Prostate gland (tissue), 2 donors: ENCODE measurements around the gene TRIM37. TPM values are rescaled to one million over a fixed set of nuclear protein-coding genes. Genes with fewer than 3 reads are reported as not detected.

ENCODE experiments used
- DNase-seq: peaks from one replicate; pipeline ENCODE4 v3.0.0-alpha.2; 2019; ENCODE audit warnings: low spot score
- H3K27ac ChIP-seq, 2 donors: fragments of 200-600 bp; sonication (generic); 2 replicates each; pipeline ENCODE4 v1.5.1; 2017 to 2019
- H3K27me3 ChIP-seq: fragments of 200-600 bp; sonication (generic); replicated peaks from 2 replicates; pipeline ENCODE4 v1.5.1; 2019; ENCODE audit not compliant: insufficient read depth
- H3K36me3 ChIP-seq, 2 donors: fragments of 200-600 bp; sonication (generic); 1 replicate in 1 of 2; 2 replicates in 1 of 2; pipeline versions ENCODE4 v1.5.1 to v1.8.1; 2017 to 2019
- H3K4me1 ChIP-seq: fragments of 200-600 bp; sonication (generic); replicated peaks from 2 replicates; pipeline ENCODE4 v1.5.1; 2019
- H3K4me3 ChIP-seq, 2 donors: fragments of 200-600 bp; sonication (generic); 2 replicates each; pipeline ENCODE4 v1.5.1; 2017 to 2019
- H3K9me3 ChIP-seq: fragments of 200-600 bp; sonication (generic); 2 replicates; pipeline ENCODE4 v1.5.1; 2017
- CTCF ChIP-seq, 4 experiments: fragments of 200-600 bp in 2 of 4; fragments of 450-650 bp in 2 of 4; sonication (generic) in 2 of 4; IDR thresholded peaks; 1 replicate in 3 of 4; 2 replicates in 1 of 4; pipeline ENCODE4 v1.5.1; 2016 to 2019; ENCODE audit warnings: antibody characterized with exemption in 4 of 4, mild to moderate bottlenecking in 2 of 4, moderate library complexity in 2 of 4
- POLR2A ChIP-seq: fragments of 450-650 bp; IDR thresholded peaks from one replicate; pipeline ENCODE4 v1.6.1; 2016; ENCODE audit warnings: antibody characterized with exemption, mild to moderate bottlenecking
- POLR2AphosphoS5 ChIP-seq: sonication (generic); formaldehyde crosslinking; IDR thresholded peaks from one replicate; pipeline ENCODE4 v1.6.1; 2017; ENCODE audit warnings: antibody characterized with exemption
- WGBS: methylation state at CpG from one replicate; pipeline ENCODE4 v1.1.5; 2018; 5-methylcytosine and 5-hydroxymethylcytosine counted together
- intact Hi-C: fragments of 100-400 bp; cut with DNase I; formaldehyde crosslinking; loops from one replicate; pipeline ENCODE4 v1.14.2; 2022
- total RNA-seq, 2 donors: library from RNA; depleted of rRNA; stranded (reverse); fragments of >200 nt; gene quantifications; one replicate each; pipeline ENCODE4 v1.1.0, GENCODE V29; 2016

The TRIM37 gene
- total RNA-seq, 2 donors from 2014 or later = 22.6 to 55.5 TPM

- Histone ChIP-seq H3K4me3 (no peak overlapping the region), H3K27me3 (no peaks in the 10 kb centered on the region), H3K27ac (no peak overlapping the region), H3K4me1 (no peaks in the 10 kb centered on the region), H3K9me3 (no peaks in the 10 kb centered on the region), H3K36me3 (no peaks in the 10 kb centered on the region)
- TF ChIP-seq POLR2A (no peak), CTCF (IDR thresholded peaks at IDR 0.05) (no peak), POLR2AphosphoS5 (no peak)
- no peak for DNase-seq
- WGBS = 96% methylated on average over 7 of the region's 7 CpGs
- intact Hi-C loops = no loop called here
These were observed 111.3 kb downstream of the TRIM37 start for GRCh38 chr17:58995247-58995940.

DNA sequence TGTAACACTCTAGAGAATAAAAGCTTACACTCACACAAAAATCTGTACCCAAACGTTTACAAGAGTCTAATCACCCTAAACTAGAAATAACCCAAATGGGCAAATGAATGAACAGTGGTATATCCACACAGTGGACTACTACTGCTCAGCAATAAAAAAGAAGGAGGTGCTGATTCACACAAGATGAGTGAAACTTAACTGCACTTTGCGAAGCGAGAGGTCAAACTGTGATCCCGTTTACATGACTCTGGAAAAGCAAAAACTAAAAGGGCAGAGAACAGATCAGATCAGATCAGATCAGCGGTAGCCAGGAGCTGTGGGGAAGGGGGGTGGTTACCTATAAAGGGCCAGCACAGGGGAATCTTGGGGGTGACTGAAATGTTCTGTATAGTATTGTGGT, 113.4 kb downstream of the TRIM37 start:
- no peaks in the 10 kb centered on the region for H3K4me1 ChIP-seq
- intact Hi-C loops = no loop called here
- WGBS = 69% methylated on average over 5 of the region's 5 CpGs

DNA sequence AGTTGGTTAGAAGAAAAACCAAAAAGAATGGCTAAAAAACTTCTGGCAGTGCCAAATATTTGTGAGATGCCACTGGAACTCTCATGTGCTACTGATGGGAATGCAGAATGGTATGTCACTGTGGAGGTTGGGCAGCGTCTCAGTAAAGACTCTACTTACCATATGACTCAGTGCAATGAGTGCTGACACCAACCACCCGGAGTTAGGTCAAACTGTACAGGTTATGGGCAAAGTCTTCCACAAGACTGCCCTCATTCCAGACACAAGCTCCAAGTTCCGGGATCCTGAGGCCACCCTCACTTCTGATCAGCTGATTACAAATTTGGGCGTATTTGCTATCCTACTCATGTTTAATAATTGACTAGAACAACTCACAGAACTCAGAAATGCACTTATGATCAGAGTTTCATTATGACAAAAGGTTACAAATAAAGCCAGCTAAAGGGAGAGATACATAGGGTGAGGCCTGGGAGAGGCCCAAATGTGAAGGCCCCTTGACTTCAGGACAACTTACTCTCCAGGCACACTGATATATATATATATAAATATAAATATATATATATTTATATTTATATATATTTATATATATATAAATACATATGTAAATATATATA, 114.9 kb downstream of the TRIM37 start:
- Histone ChIP-seq H3K27ac (no peak overlapping the region), H3K36me3 (no peaks in the 10 kb centered on the region), H3K4me1 (no peaks in the 10 kb centered on the region), H3K27me3 (no peaks in the 10 kb centered on the region), H3K4me3 (no peak overlapping the region), H3K9me3 (no peaks in the 10 kb centered on the region)
- intact Hi-C loops = no loop called here
- no peak for DNase-seq
- WGBS = 81% methylated on average over 4 of the region's 4 CpGs
- TF ChIP-seq CTCF (IDR thresholded peaks at IDR 0.05) = no peak
- TF ChIP-seq POLR2A = no peak
- TF ChIP-seq POLR2AphosphoS5 = no peak

More for the DNA sequence above, 113.4 kb downstream of the TRIM37 start:
- Histone ChIP-seq H3K4me3 (no peak overlapping the region), H3K36me3 (no peaks in the 10 kb centered on the region), H3K27me3 (no peaks in the 10 kb centered on the region), H3K9me3 (no peaks in the 10 kb centered on the region), H3K27ac (no peak overlapping the region)
- TF ChIP-seq POLR2A = no peak
- no peak for TF ChIP-seq POLR2AphosphoS5
- TF ChIP-seq CTCF (IDR thresholded peaks at IDR 0.05) = no peak
- DNase-seq = no peak

DNA sequence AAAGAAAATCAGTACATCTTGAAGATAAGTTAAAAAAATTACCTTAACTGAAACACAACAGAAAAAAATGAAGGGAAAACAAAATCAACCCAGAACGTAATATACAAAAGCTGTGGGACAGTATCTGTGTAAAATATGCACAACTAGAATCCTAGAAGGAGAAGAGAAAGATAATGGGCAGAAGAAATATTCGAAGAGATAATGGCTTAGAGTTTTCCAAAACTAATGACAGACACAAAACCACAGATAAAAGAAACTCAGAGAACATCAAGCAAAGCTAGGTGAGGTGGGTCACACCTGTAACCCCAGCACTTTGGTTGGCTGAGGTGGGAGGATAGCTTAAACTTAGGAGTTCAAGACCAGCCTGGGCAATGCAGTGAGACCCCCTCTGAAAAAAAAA, 117.1 kb downstream of the TRIM37 start:
- no peaks in the 10 kb centered on the region for H3K36me3 ChIP-seq
- no peaks in the 10 kb centered on the region for H3K27me3 ChIP-seq
- TF ChIP-seq POLR2A = no peak
- TF ChIP-seq POLR2AphosphoS5 = no peak
- TF ChIP-seq CTCF (IDR thresholded peaks at IDR 0.05) = no peak
- no peak for DNase-seq
- 50% methylated on average over 2 of the region's 2 CpGs for WGBS
- H3K9me3 ChIP-seq = no peaks in the 10 kb centered on the region
- no peak overlapping the region for H3K27ac ChIP-seq
- H3K4me1 ChIP-seq = no peaks in the 10 kb centered on the region
- intact Hi-C loops = no loop called here
- no peak overlapping the region for H3K4me3 ChIP-seq

GRCh38 chr17:58985971-58986370, 120.7 kb downstream of the TRIM37 start:
- TF ChIP-seq POLR2A (no peak), CTCF (IDR thresholded peaks at IDR 0.05) (no peak)
- WGBS = 96% methylated on average over 6 of the region's 6 CpGs

More at GRCh38 chr17:58985971-58986370, 120.7 kb downstream of the TRIM37 start:
- no peak for DNase-seq
- Histone ChIP-seq H3K9me3 (no peaks in the 10 kb centered on the region), H3K36me3 (no peaks in the 10 kb centered on the region), H3K27ac (no peak overlapping the region), H3K4me3 (no peak overlapping the region), H3K4me1 (no peaks in the 10 kb centered on the region), H3K27me3 (no peaks in the 10 kb centered on the region)
- intact Hi-C loops = no loop called here
